SK-N-SH treated with all-trans-retinoic acid at 6 μM for 48 hours (cell line): ENCODE data around the gene SRI.

Experiments
- BACH2 ChIP-seq: fragments of 250-450 bp; sonication (Bioruptor Pico); IDR thresholded peaks from 2 replicates; pipeline ENCODE4 v1.9.0; 2021; ENCODE audit warnings: mild to moderate bottlenecking, borderline replicate concordance
- CREB5 ChIP-seq: fragments of 250-450 bp; sonication (Bioruptor Pico); IDR thresholded peaks from 2 replicates; pipeline ENCODE4 v1.5.1; 2020; ENCODE audit warnings: low read depth, mild to moderate bottlenecking, moderate library complexity
- CSRNP3 ChIP-seq: fragments of 250-450 bp; sonication (Bioruptor Pico); IDR thresholded peaks from 2 replicates; pipeline ENCODE4 v1.5.1; 2021; ENCODE audit warnings: mild to moderate bottlenecking, moderate library complexity
- PATZ1 ChIP-seq: fragments of 250-450 bp; sonication (Bioruptor Pico); IDR thresholded peaks from 2 replicates; pipeline ENCODE4 v1.8.0; 2020; ENCODE audit warnings: mild to moderate bottlenecking, moderate library complexity, borderline replicate concordance
- POU6F1 ChIP-seq: fragments of 250-450 bp; sonication (Bioruptor Pico); IDR thresholded peaks from 2 replicates; pipeline ENCODE4 v1.8.0; 2021; ENCODE audit warnings: low read depth, mild to moderate bottlenecking, moderate library complexity, borderline replicate concordance
- ZC3H10 ChIP-seq: fragments of 250-450 bp; sonication (Bioruptor Pico); IDR thresholded peaks from 2 replicates; pipeline ENCODE4 v1.5.1; 2021; ENCODE audit warnings: mild to moderate bottlenecking, moderate library complexity
- ZFP3 ChIP-seq: fragments of 250-450 bp; sonication (Bioruptor Pico); IDR thresholded peaks from 2 replicates; pipeline ENCODE4 v1.5.0; 2020; ENCODE audit warnings: mild to moderate bottlenecking, moderate library complexity
- ZNF565 ChIP-seq: fragments of 450-650 bp; formaldehyde crosslinking; conservative IDR thresholded peaks from 2 replicates; pipeline ENCODE4 v1.5.0; 2020; ENCODE audit warnings: low read depth, mild to moderate bottlenecking, moderate library complexity

- TF ChIP-seq POU6F1 (CRISPR knock-in tag) (no peak), CREB5 (CRISPR knock-in tag) (no peak), ZNF565 (no peak), ZFP3 (CRISPR knock-in tag) (no peak), CSRNP3 (CRISPR knock-in tag) (no peak), BACH2 (CRISPR knock-in tag) (no peak), ZC3H10 (no peak), PATZ1 (CRISPR knock-in tag) (no peak)
Measured at GRCh38 chr7:88202799-88203198, 17.0 kb downstream of the SRI start.
